ENCODE measurements around the gene RNF141.

RNF141 gene

DNA sequence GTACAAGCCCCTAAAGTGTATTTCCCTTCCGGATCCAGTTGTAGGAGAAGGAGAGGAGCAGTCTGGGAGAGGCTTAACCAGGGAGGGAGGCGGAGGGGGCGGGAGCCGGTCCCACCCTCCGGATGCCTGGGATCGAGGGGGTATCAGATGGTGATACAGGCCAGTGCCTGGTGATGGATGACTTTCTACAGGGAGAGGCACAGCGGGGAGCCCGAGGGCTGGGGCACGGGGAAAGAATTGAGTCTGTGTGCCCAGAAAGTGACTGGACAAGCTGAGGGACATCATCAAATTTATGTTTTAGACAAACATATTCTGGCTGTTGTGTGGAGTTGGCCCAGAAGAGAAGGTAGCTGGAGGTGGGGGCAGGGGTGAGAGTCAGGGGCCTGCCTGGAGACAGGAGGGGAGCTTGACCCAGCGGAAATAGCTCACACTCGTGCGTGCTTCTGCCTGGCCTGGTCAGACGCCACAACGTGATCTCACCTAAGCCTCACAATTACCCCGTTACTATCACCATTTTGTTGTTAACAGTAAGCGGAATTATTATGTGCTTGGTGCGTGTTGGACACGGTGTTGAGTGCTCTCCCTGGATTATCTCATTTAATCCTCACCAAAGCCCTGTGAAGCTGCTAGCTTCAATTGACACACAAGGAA, 43.5 kb downstream of the RNF141 start:
- DNase-seq, result no peak

DNA sequence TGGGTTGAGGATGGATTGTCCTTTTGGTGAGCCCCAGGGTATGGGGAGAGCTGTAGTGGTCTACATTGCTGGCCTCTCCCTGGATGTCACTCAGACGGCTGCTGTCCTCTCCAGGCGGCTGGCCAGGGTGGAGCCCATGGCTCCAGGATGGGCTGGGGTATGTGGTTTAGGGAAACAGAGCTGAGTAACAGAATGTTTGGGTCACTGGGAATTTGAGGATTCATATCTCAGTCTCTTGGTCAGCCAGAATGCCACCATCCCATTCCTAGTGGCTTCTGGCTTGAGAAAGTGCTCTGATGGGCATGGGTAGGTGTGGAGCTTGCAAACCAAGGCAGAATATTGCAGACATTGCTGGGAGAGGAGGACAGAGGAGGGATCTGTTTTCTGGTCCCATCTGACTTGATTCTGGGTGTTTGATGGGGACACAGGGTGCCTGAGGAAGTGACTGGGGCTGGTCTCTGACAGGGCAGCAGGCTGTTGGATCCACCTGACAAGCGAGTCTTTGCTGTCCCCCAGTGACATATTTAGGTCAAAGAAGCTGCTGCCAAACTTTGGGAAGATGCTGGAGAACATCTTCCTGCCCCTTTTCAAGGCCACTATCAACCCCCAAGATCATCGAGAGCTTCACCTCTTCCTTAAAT, 44.6 kb downstream of the RNF141 start:
- no peak for DNase-seq

DNA sequence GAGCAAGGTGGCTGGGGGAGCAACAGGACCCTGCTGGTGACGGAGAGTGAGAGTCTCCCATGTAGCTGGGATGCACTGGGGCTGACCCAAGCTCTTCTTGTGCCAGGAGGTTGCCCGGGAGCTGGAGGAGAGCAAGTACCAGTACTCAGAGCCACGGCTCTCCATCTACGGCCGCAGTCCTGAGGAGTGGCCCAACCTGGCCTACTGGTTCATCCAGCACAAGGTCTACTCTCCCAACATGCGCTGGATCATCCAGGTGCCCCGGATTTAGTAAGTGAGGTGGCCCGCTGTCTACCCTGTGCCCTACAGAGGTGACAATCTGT, 45.6 kb downstream of the RNF141 start:
- no peak for DNase-seq

DNA sequence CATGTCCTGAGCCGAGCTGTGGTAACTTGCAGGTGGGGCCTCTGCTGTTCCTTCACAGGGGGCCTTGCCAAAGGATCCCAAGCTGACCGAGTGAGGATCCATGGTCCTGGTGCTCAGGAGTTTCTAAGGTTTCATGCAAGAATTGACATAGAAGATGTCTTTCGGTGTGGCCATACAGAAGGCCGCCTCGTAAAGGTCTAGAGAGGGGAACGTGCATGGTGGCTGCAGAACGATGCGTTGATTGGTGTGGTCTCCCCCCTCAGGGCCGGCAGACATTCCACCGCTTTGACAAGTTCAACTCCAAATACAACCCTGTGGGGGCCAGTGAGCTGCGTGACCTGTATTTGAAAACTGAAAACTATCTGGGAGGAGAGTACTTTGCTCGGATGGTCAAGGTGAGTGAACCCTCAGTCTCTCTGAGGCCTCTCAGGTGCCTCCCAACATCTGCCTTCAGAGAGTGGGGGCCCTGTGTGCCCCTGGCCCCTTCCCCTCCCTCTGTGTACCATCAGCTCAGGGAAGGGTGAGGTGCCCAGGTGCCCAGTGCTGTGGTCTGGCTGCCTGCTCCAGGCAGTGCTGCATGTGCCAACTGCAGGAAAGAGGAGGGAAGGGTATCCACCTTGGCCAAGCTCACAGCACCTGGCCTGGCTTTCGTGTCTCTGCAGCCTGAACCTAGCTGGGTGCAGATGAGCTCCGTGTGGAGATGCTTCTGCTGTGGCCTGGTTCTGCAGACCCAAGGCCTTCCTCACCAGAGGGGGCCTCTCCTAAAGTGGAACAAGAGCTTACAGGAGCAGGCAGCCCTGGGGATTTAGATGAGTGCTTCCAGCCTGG, 46.1 kb downstream of the RNF141 start:
- no peak for DNase-seq

GRCh38 chr11:10493041-10493663, 47.8 kb downstream of the RNF141 start:
- no peak for DNase-seq

DNA sequence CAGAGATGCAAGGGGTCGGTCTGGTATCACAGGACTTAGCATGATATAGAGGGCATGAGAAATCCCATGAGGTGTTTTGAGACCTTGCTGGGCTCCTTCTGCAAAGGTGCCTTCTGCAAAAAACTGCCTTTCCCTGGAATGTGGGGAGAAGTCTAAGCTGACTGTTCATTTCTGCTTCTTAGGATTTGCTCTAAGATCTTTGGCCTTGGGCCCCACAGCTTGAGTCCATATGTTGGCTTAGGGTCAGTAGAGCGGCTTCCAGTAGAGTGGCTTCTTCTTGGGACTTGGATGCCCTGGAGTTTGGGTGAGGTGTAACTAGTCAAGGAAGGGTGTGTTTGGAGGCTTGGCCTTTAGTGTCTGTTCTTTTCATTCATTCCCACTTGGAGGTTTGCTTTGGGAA, 48.9 kb downstream of the RNF141 start:
- no peak for DNase-seq

DNA sequence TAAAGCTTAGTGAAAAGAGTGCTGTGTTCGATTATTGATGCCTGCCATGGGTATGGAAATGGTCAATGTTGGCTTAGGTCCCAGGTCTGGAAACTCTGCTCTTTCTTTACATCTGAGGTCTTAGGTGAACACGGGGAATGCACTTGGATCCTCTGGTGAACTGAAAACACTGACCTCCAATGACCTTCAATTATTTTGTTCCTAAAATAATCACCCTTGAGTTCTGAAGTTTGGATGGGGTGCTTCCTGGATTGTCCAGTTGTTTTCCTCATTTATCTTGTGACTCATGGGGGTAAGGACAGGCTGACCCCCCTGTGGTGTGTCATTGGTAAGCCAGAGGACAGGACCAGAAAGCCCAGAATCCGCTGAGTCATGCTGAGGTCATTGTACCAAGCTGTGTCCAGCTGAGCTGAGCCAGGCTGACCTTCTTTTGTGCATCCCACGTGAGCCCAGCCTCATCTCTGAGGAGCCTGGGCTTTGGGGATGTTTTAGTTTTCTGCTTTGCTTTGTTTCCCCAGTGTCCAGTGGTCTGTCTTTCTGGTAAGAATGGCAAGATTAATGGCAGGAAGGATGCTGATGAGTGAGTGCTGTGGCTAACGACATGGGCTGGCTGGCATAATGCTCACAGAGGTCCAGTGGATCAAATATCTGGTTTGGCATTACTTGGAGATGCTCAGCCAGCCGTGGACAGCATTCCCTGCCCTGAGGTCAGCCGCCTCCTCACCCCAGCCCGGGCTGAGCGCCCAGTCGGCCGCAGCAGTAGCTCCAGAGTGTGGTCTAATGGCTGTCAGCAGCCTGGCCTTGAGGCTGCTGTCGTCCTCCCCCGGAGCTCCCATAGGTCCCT, 50.4 kb downstream of the RNF141 start:
- no peak for DNase-seq

GRCh38 chr11:10490032-10490397, 51.0 kb downstream of the RNF141 start:
- DNase-seq, result no peak

GRCh38 chr11:10488934-10489691, 51.9 kb downstream of the RNF141 start:
- DNase-seq, result no peak

DNA sequence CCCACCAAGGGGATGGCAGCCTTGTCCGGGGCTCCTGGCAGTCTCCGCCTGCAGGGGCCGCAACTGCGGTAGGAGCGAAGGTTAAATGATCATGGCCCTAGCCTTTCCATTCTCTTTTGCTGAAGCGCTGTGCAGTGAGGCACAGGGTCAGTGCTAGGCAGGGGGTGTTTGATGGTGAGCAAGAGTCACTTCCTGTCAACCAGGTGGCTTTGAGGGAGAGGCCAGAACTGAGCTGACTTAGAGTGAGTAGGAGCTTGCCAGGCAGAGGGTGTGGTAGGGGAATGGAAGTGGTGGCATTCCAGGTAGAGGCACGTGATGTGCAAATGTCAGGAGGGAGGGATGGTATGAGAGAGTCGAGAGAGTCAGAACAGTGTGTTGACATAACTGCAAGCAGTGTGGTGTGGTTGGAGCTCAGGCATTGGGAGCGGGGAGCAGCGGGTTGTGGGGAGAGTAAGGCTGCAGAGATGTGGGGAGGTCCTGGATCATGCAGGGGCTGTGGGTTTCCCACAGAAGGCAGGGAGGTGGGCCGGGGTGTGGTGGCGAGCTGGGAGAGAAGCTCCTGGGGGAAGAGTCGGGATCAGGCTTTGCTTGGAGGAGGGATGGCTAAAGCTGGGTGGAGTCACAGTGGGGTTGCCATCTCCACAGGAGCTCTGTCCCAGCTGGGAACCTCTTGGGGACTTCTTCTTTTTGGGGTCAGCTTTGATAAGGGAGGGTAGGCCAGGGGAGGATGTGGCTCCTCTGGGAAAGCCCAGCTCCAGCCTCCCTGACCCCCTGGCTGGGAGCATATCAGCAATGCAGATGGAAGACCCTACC, 52.7 kb downstream of the RNF141 start:
- no peak for DNase-seq

GRCh38 chr11:10487002-10487647, 53.9 kb downstream of the RNF141 start:
- no peak for DNase-seq

GRCh38 chr11:10486161-10486840, 54.7 kb downstream of the RNF141 start:
- no peak for DNase-seq

DNA sequence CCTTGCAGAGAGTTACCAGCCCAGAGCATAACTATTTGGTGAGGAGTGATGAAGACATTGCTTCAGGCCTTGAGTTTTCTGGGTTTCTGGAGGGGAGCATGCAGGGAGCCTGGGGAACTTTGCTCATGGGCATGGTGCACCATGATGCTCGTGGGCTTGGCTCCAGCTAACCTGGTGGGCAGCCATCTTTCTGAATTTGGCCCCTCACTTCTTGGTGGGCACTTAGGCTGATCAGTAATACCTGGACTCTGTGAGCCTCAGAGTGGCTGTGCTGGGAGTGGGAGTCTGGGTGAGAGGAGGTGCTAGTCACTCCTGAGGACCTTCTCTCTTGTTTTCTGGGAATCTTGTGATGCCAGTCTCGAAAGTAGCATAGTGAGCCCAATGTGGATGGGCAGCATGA, 55.3 kb downstream of the RNF141 start:
- DNase-seq, result no peak

DNA sequence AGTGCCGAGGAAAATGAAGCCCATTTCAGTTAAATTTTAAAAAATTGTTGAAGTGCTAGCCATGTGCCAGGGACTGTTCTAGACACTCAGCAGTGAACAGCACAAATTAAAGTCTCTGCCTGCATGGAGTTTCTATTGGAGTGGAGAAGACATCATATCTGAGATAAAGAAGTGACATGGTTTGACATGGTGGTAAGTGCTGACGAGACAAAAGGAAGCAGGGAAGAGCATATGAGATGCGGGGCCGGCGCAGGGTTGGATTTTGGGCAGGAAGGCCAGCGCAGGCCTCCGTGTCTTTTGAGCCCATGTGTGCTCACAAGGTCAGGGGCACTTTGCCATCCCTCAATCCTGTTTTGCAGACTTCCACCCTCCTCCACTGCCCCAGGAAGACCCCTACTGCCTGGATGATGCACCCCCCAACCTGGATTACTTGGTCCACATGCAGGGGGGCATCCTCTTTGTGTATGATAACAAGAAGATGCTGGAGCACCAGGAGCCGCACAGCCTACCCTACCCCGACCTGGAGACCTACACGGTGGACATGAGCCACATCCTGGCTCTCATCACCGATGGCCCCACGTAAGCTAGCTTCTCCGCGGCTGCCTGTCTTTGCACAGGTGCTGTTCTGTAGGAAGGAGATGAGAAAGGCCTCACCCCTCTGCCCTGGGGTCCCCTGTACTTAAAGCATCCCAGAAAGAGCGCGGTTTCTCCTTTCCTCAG, 56.4 kb downstream of the RNF141 start:
- no peak for DNase-seq

GRCh38 chr11:10483584-10483983, 57.4 kb downstream of the RNF141 start:
- DNase-seq, result no peak

- no peak for DNase-seq
These were observed 57.8 kb downstream of the RNF141 start for GRCh38 chr11:10483174-10483573.

DNA sequence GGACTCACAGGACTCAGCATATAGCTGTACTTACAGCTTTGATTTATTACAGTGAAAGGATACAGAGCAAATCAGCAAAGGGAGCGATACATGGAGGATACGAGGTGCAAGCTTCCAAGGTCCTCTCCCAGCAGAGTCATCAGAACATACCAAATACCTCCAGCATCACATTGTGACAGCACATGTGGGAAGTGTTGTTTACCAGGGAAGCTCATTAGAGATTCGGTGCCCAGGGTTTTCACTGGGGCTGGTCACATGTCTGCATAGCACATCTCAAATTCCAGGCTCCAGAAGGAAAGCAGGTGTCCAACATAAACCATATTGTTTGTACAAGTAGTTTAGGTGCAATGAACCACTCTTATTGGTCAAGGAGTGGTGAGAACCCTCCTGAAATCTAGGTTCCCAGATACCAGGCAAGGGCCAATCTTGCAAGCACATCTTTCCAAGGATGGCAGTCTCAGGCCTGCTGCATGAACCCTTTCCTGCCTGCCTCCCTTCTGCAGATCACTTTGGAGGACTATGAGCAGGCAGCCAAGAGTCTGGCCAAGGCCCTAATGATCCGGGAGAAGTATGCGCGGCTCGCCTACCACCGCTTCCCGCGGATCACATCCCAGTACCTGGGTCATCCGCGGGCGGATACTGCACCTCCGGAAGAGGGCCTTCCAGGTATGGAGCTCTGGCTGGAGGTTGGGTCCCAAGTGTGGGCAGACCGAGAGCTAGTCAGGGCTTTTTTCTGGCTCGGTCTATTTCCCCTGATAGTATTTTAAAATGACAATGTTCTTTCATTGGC, 59.2 kb downstream of the RNF141 start:
- DNase-seq, result no peak

- DNase-seq, result no peak
These were observed 60.2 kb downstream of the RNF141 start for GRCh38 chr11:10480760-10481159.

DNA sequence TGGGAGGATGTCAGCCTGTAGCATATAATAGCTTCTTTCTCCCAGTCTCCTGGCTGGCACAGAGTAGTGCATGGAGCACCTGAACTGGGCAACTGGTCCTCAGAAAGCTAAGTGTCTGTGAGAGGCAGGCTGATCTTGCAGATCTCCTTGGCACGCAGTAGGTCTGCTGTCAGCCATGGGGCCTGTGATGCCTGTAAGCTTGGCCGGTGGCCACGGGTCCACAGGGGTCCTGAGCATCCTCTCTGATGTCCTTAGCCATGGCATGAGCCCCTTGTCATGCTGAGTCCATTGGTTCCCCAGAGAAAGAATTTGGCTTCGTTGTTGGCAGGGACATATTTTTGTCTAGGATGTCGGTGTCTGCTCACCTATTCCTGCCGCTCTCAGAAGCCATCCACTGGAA, 61.0 kb downstream of the RNF141 start:
- DNase-seq, result no peak

Data from hematopoietic multipotent progenitor cell treated with erythropoietin and hydrocortisone succinate and interleukin-3 and kit ligand, for 8 days (in vitro differentiated cells).